ENCODE measurements around the gene SGK1. TPM values are rescaled to one million over a fixed set of nuclear protein-coding genes. Genes with fewer than 3 reads are reported as not detected.

Gene SGK1
- total RNA-seq, 1 experiment from 2014 or later, result 42.6 TPM

- POLR2A ChIA-PET, result no interaction called here
- no peaks in the 10 kb centered on the region for H3K36me3 ChIP-seq (ENCODE audit: control insufficient read depth, insufficient read depth, low read length)
- no peaks in the 10 kb centered on the region for H3K4me1 ChIP-seq
- no peaks in the 10 kb centered on the region for H3K9me3 ChIP-seq
- no peaks in the 10 kb centered on the region for H3K27me3 Mint-ChIP-seq (ENCODE audit: insufficient read depth, unreplicated experiment)
- no peak overlapping the region for H3K4me3 Mint-ChIP-seq (ENCODE audit: unreplicated experiment)
- TF ChIP-seq CTCF (IDR thresholded peaks at IDR 0.05; ENCODE audit: insufficient read depth in 1 of 2, low read depth in 1 of 2, low read length in 1 of 2, severe bottlenecking in 1 of 2, unreplicated experiment in 1 of 2), result no peak
- H3K36me3 Mint-ChIP-seq (ENCODE audit: insufficient read depth, unreplicated experiment), result peaks cover 6% of the 10 kb centered on the region
- CTCF ChIA-PET, result no interaction called here
- no peaks in the 10 kb centered on the region for H3K4me1 Mint-ChIP-seq (ENCODE audit: low read depth, unreplicated experiment)
- no peaks in the 10 kb centered on the region for H3K9me3 Mint-ChIP-seq (ENCODE audit: unreplicated experiment)
- H3K4me3 ChIP-seq (ENCODE audit: low read depth, low read length), result no peak overlapping the region
- no peak for DNase-seq
- no peak overlapping the region for H3K27ac Mint-ChIP-seq (ENCODE audit: unreplicated experiment)
- BruUV-seq (replicated peaks), result no TSS peak
- no peaks in the 10 kb centered on the region for H3K27me3 ChIP-seq (replicated peaks; ENCODE audit: control insufficient read depth, insufficient read depth, low read length)
- intact Hi-C loops (cut with micrococcal nuclease; ENCODE audit: unreplicated experiment), result no loop called here
Measured at GRCh38 chr6:134343066-134343465, 25.2 kb upstream of the SGK1 start.

- Histone ChIP-seq H3K36me3 (ENCODE audit: control insufficient read depth, insufficient read depth, low read length) (no peaks in the 10 kb centered on the region), H3K27me3 (replicated peaks; ENCODE audit: control insufficient read depth, insufficient read depth, low read length) (no peaks in the 10 kb centered on the region), H3K4me1 (no peaks in the 10 kb centered on the region), H3K9me3 (no peaks in the 10 kb centered on the region), H3K4me3 (ENCODE audit: low read depth, low read length) (no peak overlapping the region)
- POLR2A ChIA-PET, result no interaction called here
- Mint-ChIP-seq H3K27ac (ENCODE audit: unreplicated experiment) (no peak overlapping the region), H3K27me3 (ENCODE audit: insufficient read depth, unreplicated experiment) (no peaks in the 10 kb centered on the region), H3K4me3 (ENCODE audit: unreplicated experiment) (no peak overlapping the region), H3K4me1 (ENCODE audit: low read depth, unreplicated experiment) (no peaks in the 10 kb centered on the region), H3K9me3 (ENCODE audit: unreplicated experiment) (no peaks in the 10 kb centered on the region), H3K36me3 (ENCODE audit: insufficient read depth, unreplicated experiment) (peaks cover 6% of the 10 kb centered on the region)
- TF ChIP-seq CTCF (IDR thresholded peaks at IDR 0.05; ENCODE audit: insufficient read depth in 1 of 2, low read depth in 1 of 2, low read length in 1 of 2, severe bottlenecking in 1 of 2, unreplicated experiment in 1 of 2), result no peak
- no peak for DNase-seq
- CTCF ChIA-PET, result no interaction called here
- intact Hi-C loops (cut with micrococcal nuclease; ENCODE audit: unreplicated experiment), result no loop called here
- no TSS peak for BruUV-seq (replicated peaks)
Measured at GRCh38 chr6:134341999-134342567, 24.2 kb upstream of the SGK1 start.

- no peaks in the 10 kb centered on the region for H3K4me1 Mint-ChIP-seq (ENCODE audit: low read depth, unreplicated experiment)
- intact Hi-C loops (cut with micrococcal nuclease; ENCODE audit: unreplicated experiment), result no loop called here
- H3K27me3 Mint-ChIP-seq (ENCODE audit: insufficient read depth, unreplicated experiment), result no peaks in the 10 kb centered on the region
- no peak for TF ChIP-seq CTCF (IDR thresholded peaks at IDR 0.05; ENCODE audit: insufficient read depth in 1 of 2, low read depth in 1 of 2, low read length in 1 of 2, severe bottlenecking in 1 of 2, unreplicated experiment in 1 of 2)
- H3K4me3 Mint-ChIP-seq (ENCODE audit: unreplicated experiment), result no peak overlapping the region
- Histone ChIP-seq H3K4me1 (no peaks in the 10 kb centered on the region), H3K36me3 (ENCODE audit: control insufficient read depth, insufficient read depth, low read length) (no peaks in the 10 kb centered on the region), H3K4me3 (ENCODE audit: low read depth, low read length) (no peak overlapping the region), H3K27me3 (replicated peaks; ENCODE audit: control insufficient read depth, insufficient read depth, low read length) (no peaks in the 10 kb centered on the region), H3K9me3 (no peaks in the 10 kb centered on the region)
- POLR2A ChIA-PET, result no interaction called here
- H3K27ac Mint-ChIP-seq (ENCODE audit: unreplicated experiment), result no peak overlapping the region
- no peak for DNase-seq
- BruUV-seq (replicated peaks), result no TSS peak
- no peaks in the 10 kb centered on the region for H3K9me3 Mint-ChIP-seq (ENCODE audit: unreplicated experiment)
- CTCF ChIA-PET, result no interaction called here
- peaks cover 6% of the 10 kb centered on the region for H3K36me3 Mint-ChIP-seq (ENCODE audit: insufficient read depth, unreplicated experiment)
Measured at GRCh38 chr6:134340179-134340975, 22.5 kb upstream of the SGK1 start.

All from Caco-2 (cell line).